WTC11 (cell line): ENCODE data around the gene ZNF428.

Source experiments
- ATF2 ChIP-seq: sonication (generic); formaldehyde crosslinking; IDR thresholded peaks from 2 replicates; pipeline ENCODE4 v1.8.1; 2022; ENCODE audit warnings: low read depth, missing genetic modification reagents, borderline replicate concordance
- CTCF ChIP-seq: fragments of 200-600 bp; IDR thresholded peaks from 2 replicates; pipeline ENCODE4 v1.8.0; 2022; ENCODE audit warnings: antibody characterized with exemption
- E2F4 ChIP-seq: sonication (generic); formaldehyde crosslinking; IDR thresholded peaks from 2 replicates; pipeline ENCODE4 v1.8.1; 2022; ENCODE audit warnings: low read depth, mild to moderate bottlenecking, moderate library complexity, missing genetic modification reagents, borderline replicate concordance
- ELF4 ChIP-seq: sonication (generic); formaldehyde crosslinking; IDR thresholded peaks from 2 replicates; pipeline ENCODE4 v1.8.1; 2022; ENCODE audit warnings: low read depth, mild to moderate bottlenecking, moderate library complexity, missing genetic modification reagents
- ETV6 ChIP-seq: sonication (generic); formaldehyde crosslinking; IDR thresholded peaks from 2 replicates; pipeline ENCODE4 v1.8.1; 2022; ENCODE audit warnings: mild to moderate bottlenecking, missing genetic modification reagents
- MAX ChIP-seq: sonication (generic); formaldehyde crosslinking; IDR thresholded peaks from 2 replicates; pipeline ENCODE4 v1.8.0; 2022; ENCODE audit warnings: mild to moderate bottlenecking, missing genetic modification reagents
- RELA ChIP-seq: sonication (generic); formaldehyde crosslinking; IDR thresholded peaks from 2 replicates; pipeline ENCODE4 v1.8.1; 2022; ENCODE audit warnings: missing genetic modification reagents, mild to moderate bottlenecking, borderline replicate concordance
- SP1 ChIP-seq: sonication (generic); formaldehyde crosslinking; conservative IDR thresholded peaks from 2 replicates; pipeline ENCODE4 v1.8.1; 2022; ENCODE audit warnings: missing genetic modification reagents
- TEAD4 ChIP-seq: sonication (generic); formaldehyde crosslinking; IDR thresholded peaks from 2 replicates; pipeline ENCODE4 v1.8.0; 2022; ENCODE audit warnings: mild to moderate bottlenecking, missing genetic modification reagents

- no peak for TF ChIP-seq TEAD4 (CRISPR knock-in tag)
- no peak for TF ChIP-seq ELF4 (CRISPR knock-in tag)
- TF ChIP-seq MAX (CRISPR knock-in tag): no peak
- TF ChIP-seq CTCF: no peak
- TF ChIP-seq ETV6 (CRISPR knock-in tag): no peak
- TF ChIP-seq E2F4 (CRISPR knock-in tag): no peak
- TF ChIP-seq RELA: no peak
- TF ChIP-seq ATF2 (CRISPR knock-in tag): no peak
- no peak for TF ChIP-seq SP1
These were observed 2.5 kb downstream of the ZNF428 start for GRCh38 chr19:43616954-43617353.
